Peyer's patch (tissue), 4 donors: ENCODE measurements around the gene EPS8. TPM values are rescaled to one million over a fixed set of nuclear protein-coding genes. Genes with fewer than 3 reads are reported as not detected.

Source experiments
- DNase-seq, 3 donors: peaks; one replicate each; pipeline ENCODE4 v3.0.0-alpha.2; 2017 to 2019
- H3K27ac ChIP-seq, 4 donors: fragments of 200-600 bp; sonication (generic); one replicate each; pipeline ENCODE4 v1.5.1; 2016 to 2019
- H3K27me3 ChIP-seq, 2 donors: fragments of 200-600 bp; sonication (generic); one replicate each; pipeline ENCODE4 v1.5.1; 2019
- H3K36me3 ChIP-seq, 3 donors: fragments of 200-600 bp; sonication (generic); one replicate each; pipeline ENCODE4 v1.5.1; 2016 to 2019
- H3K4me1 ChIP-seq, 4 donors: fragments of 200-600 bp; sonication (generic); one replicate each; pipeline ENCODE4 v1.5.1; 2016 to 2019
- H3K4me3 ChIP-seq, 4 donors: fragments of 200-600 bp; sonication (generic); 1 replicate in 3 of 4; 2 replicates in 1 of 4; pipeline ENCODE4 v1.5.1; 2016 to 2019; ENCODE audit warnings: mild to moderate bottlenecking in 1 of 4
- H3K9me3 ChIP-seq, 4 donors: fragments of 200-600 bp; sonication (generic); one replicate each; pipeline ENCODE4 v1.5.1; 2016 to 2019; ENCODE audit warnings: mild to moderate bottlenecking in 1 of 4
- POLR2A ChIP-seq, 2 donors: fragments of 450-650 bp; IDR thresholded peaks; one replicate each; pipeline ENCODE4 v1.5.1; 2017; ENCODE audit warnings: antibody characterized with exemption in 2 of 2, mild to moderate bottlenecking in 2 of 2, moderate library complexity in 2 of 2
- total RNA-seq, 4 donors: library from RNA; depleted of rRNA; stranded (reverse); fragments of >200 nt; gene quantifications; one replicate each; pipeline ENCODE4 v1.1.0, GENCODE V29; 2016
- TF ChIP-seq, protein P1 (sequence below), 6 experiments: fragments of 450-650 bp in 4 of 6; fragments of 200-600 bp in 2 of 6; sonication (generic) in 1 of 6; IDR thresholded peaks; one replicate each; pipeline ENCODE4 v1.5.1; 2017 to 2019; ENCODE audit warnings: antibody characterized with exemption in 6 of 6, mild to moderate bottlenecking in 3 of 6, moderate library complexity in 1 of 6

Gene EPS8
- total RNA-seq, 4 donors from 2014 or later: 57.8 to 168 (median 129) TPM

DNA sequence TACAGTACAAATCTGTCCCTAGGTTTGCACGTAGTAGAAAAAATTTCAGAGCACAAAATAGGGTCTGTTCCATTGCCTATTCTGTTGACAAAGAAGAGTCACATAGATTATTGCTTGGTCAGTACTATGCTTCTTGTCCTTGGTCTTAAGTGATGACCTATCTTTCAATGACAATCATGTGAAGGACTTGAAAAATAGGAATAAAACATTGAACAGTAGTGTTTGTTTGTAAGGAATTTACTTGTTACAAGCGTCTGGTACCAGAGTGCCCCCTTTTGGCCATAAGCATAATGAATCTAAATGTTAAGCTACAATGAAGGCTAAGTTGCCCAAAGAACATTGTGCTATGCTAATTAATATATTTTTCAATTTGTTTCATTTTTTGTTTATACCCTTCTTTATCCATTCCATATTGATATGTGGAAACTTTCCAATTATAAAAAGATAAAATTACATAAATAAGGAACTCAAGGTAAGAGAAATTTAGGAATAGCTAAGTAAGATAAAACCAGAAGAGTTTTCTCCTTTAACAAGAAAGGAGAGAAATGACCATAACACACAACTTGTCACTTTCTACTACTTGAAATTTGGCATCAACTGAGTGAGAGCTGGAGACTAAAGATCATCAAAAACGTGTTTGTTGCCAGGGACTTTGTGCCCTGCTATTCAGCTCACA lies 204.7 kb downstream of the EPS8 start:
- TF ChIP-seq, protein P1, sequence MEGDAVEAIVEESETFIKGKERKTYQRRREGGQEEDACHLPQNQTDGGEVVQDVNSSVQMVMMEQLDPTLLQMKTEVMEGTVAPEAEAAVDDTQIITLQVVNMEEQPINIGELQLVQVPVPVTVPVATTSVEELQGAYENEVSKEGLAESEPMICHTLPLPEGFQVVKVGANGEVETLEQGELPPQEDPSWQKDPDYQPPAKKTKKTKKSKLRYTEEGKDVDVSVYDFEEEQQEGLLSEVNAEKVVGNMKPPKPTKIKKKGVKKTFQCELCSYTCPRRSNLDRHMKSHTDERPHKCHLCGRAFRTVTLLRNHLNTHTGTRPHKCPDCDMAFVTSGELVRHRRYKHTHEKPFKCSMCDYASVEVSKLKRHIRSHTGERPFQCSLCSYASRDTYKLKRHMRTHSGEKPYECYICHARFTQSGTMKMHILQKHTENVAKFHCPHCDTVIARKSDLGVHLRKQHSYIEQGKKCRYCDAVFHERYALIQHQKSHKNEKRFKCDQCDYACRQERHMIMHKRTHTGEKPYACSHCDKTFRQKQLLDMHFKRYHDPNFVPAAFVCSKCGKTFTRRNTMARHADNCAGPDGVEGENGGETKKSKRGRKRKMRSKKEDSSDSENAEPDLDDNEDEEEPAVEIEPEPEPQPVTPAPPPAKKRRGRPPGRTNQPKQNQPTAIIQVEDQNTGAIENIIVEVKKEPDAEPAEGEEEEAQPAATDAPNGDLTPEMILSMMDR (IDR thresholded peaks at IDR 0.05): peak; percentile 29 to 81 (median 74)
- no peak for TF ChIP-seq POLR2A (IDR thresholded peaks at IDR 0.05)
- Histone ChIP-seq H3K9me3 (no peaks in the 10 kb centered on the region), H3K27me3 (no peaks in the 10 kb centered on the region), H3K36me3 (no peaks in the 10 kb centered on the region), H3K4me3 (no peak overlapping the region), H3K4me1 (peaks cover 0 to 11% (median 0%) of the 10 kb centered on the region in 4 donors), H3K27ac (no peak overlapping the region)
- peak in 1 of 3 donors; percentile 58 for DNase-seq

DNA sequence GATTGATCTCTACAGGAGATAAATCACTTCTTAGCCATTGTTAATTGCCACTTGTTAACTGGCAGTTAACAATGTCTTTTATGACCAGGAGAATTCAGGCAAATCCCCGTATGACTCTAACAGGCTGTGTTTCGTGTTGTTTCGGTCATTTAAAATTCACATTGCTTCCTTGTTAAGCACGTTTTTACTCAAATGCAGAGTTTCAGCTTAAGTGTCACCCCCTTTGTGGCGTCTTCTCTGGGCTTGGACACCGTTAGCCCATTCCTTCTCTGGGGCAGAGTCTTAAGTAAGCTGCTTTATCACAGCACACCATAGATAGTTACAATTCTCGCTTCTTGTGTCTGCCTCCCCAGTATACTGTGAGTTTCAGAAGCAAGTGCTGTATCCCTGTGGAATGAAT lies 205.4 kb downstream of the EPS8 start:
- no peaks in the 10 kb centered on the region for H3K36me3 ChIP-seq
- H3K27ac ChIP-seq: no peak overlapping the region
- no peak overlapping the region for H3K4me3 ChIP-seq
- TF ChIP-seq, protein P1 (IDR thresholded peaks at IDR 0.05): no peak
- TF ChIP-seq POLR2A (IDR thresholded peaks at IDR 0.05): no peak
- H3K9me3 ChIP-seq: no peaks in the 10 kb centered on the region
- H3K27me3 ChIP-seq: no peaks in the 10 kb centered on the region
- no peak for DNase-seq
- peaks cover 0 to 11% (median 0%) of the 10 kb centered on the region in 4 donors for H3K4me1 ChIP-seq

DNA sequence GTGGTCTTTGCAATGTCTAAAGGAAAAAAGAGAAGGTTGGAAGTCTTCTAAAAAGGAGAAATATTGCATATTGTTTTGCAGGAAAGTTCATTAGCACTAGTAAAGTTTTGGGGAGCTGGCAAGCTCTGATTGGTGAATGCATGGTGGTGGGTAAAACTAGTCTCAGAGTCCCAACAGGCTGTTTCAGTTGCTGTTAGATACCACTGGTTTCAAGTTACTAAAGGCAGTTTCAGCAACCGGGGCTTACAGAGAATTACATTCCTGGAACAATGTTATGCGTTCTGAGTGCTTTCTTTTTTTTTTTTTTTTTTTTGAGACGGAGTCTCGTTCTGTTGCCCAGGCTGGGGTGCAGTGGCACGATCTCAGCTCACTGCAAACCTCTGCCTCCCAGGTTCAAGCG lies 208.2 kb downstream of the EPS8 start:
- Histone ChIP-seq H3K4me1 (peaks cover 0 to 11% (median 0%) of the 10 kb centered on the region in 4 donors), H3K4me3 (no peak overlapping the region), H3K36me3 (no peaks in the 10 kb centered on the region), H3K27ac (no peak overlapping the region), H3K27me3 (no peaks in the 10 kb centered on the region), H3K9me3 (no peaks in the 10 kb centered on the region)
- TF ChIP-seq, protein P1 (IDR thresholded peaks at IDR 0.05): no peak
- TF ChIP-seq POLR2A (IDR thresholded peaks at IDR 0.05): no peak
- DNase-seq: no peak

DNA sequence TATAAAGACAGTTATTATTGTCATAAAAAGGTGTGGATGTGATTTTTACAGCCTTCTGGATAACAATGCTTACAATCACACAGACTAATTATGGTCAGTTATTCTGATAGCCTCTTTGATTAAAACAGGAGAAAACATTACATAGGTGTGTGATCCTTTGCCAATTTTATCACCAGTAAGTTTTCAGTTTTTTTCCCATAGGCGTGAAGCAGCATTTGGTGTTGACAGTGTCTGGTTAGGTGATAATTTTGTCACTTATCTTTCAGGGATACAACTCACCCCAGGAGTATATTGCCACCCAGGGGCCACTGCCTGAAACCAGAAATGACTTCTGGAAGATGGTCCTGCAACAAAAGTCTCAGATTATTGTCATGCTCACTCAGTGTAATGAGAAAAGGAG lies 208.8 kb downstream of the EPS8 start:
- no peak overlapping the region for H3K4me3 ChIP-seq
- TF ChIP-seq, protein P1 (IDR thresholded peaks at IDR 0.05): peak in 2 of 6 experiments; percentile 26 to 27
- no peak for TF ChIP-seq POLR2A (IDR thresholded peaks at IDR 0.05)
- H3K4me1 ChIP-seq: peaks cover 0 to 11% (median 0%) of the 10 kb centered on the region in 4 donors
- no peaks in the 10 kb centered on the region for H3K9me3 ChIP-seq
- no peak for DNase-seq
- no peaks in the 10 kb centered on the region for H3K36me3 ChIP-seq
- H3K27ac ChIP-seq: no peak overlapping the region
- no peaks in the 10 kb centered on the region for H3K27me3 ChIP-seq

DNA sequence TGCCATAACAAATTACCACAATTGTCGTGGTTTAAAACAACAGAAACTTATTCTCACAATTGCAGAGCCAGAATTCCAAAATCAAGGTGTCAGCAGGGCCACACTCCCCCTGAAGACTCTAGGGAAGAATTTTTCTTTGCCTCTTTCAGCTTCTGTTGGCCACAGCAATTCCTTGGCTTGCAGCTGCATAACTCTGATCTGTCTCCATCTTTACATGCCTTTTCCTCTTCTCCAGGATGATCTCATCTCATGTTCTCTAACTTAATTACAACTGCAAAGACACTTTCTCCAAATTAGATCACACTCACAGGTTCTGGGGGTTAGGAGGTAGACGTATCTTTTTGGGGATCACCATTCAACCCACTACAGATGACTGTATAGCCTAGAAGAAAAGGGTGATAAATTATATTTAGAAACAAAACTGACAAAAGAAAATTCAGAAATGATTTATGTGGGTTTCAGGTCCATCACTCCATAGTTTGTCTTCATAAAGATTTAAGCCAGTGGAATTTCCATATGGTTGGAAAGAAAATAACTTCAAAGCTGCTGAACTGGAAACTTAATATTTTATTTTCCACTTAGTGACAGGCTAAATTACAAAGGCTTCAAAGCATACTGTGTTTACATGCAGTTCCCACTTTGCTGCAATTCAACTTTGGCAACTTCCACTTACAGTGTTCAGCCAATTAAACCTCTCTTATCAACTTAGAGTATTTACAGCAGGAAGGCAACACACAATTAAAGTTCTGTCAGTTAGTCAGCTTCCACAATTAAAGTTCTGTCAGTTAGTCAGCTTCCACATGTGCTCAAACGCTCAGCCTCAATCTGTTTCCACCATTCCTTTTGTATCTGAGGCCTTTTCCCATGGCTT lies 213.3 kb downstream of the EPS8 start:
- DNase-seq: no peak
- no peaks in the 10 kb centered on the region for H3K27me3 ChIP-seq
- TF ChIP-seq, protein P1 (IDR thresholded peaks at IDR 0.05): no peak
- no peak for TF ChIP-seq POLR2A (IDR thresholded peaks at IDR 0.05)
- H3K36me3 ChIP-seq: no peaks in the 10 kb centered on the region
- H3K4me3 ChIP-seq: no peak overlapping the region
- no peak overlapping the region for H3K27ac ChIP-seq
- H3K9me3 ChIP-seq: no peaks in the 10 kb centered on the region
- peaks cover 0 to 10% (median 0%) of the 10 kb centered on the region in 4 donors for H3K4me1 ChIP-seq
